K562 (cell line): ENCODE data around the gene PTPRM. TPM values are rescaled to one million over a fixed set of nuclear protein-coding genes. Genes with fewer than 3 reads are reported as not detected.

ENCODE experiments used
- ATAC-seq: fragments of 200-7000 bp; cut with Tn5 transposase; 3 replicates; pipeline ENCODE4 v1.9.1; 2020; ENCODE audit warnings: moderate library complexity
- BruUV-seq: library from RNA; stranded (reverse); fragments of 400-500 nt; replicated peaks from 2 replicates; lab custom pipeline; 2021; lab: Mats Ljungman, UMichigan
- CTCF ChIA-PET: fragments of 300-600 bp; formaldehyde crosslinking; extraction: SDS; loops from one replicate; lab custom pipeline; 2021; ENCODE audit warnings: low intra/inter-chr PET ratio; lab: Yijun Ruan, JAX
- POLR2A ChIA-PET: fragments of 300-600, 350-650 bp; sonication (Branson Sonifier 250); formaldehyde crosslinking; extraction: SDS; loops from one replicate; lab custom pipeline; 2021; ENCODE audit warnings: antibody characterized with exemption, inconsistent platforms; lab: Yijun Ruan, JAX
- DNase-seq, 4 experiments: peaks; one replicate each; pipeline versions ENCODE4 v3.0.0 to v3.0.0-alpha.2; 2011 to 2018; ENCODE audit warnings: low spot score in 3 of 4, mixed read lengths in 3 of 4; ENCODE audit errors: extremely low read depth in 1 of 4
- FAIRE-seq: peaks from 2 replicates; lab custom pipeline; 2011; peaks lifted over from hg19 to GRCh38; lab: Jason Lieb, UNC
- H2AFZ ChIP-seq: 2 replicates; pipeline ENCODE4 v1.6.0; 2011; ENCODE audit warnings: low read depth, low read length, control low read depth, inconsistent platforms
- H3K27ac ChIP-seq: fragments of 200-600 bp; 3 replicates; pipeline ENCODE4 v1.8.0; 2011; ENCODE audit warnings: low read depth, mild to moderate bottlenecking, control low read depth, inconsistent platforms, low read length, moderate library complexity, mixed read lengths; ENCODE audit errors: extremely low read depth
- H3K27me3 ChIP-seq, 2 experiments: fragments of 300-600 bp in 1 of 2; 2 replicates in 1 of 2; 3 replicates in 1 of 2; pipeline versions ENCODE4 v1.6.0 to v1.8.0; 2011; ENCODE audit warnings: inconsistent platforms in 2 of 2, low read length in 2 of 2, mild to moderate bottlenecking in 1 of 2, mixed read lengths in 1 of 2, moderate library complexity in 1 of 2; ENCODE audit not compliant: control insufficient read depth in 2 of 2, insufficient read depth in 2 of 2
- H3K36me3 ChIP-seq: fragments of 300-600 bp; 3 replicates; pipeline ENCODE4 v1.8.0; 2011; ENCODE audit warnings: mild to moderate bottlenecking, low read length, inconsistent platforms; ENCODE audit not compliant: control insufficient read depth, insufficient read depth
- H3K4me1 ChIP-seq, 2 experiments: fragments of 200-600 bp in 1 of 2; replicated peaks in 1 of 2; 2 replicates in 1 of 2; 3 replicates in 1 of 2; pipeline versions ENCODE4 v1.5.1 to v1.8.0; 2011; ENCODE audit warnings: inconsistent platforms in 2 of 2, low read length in 2 of 2, mild to moderate bottlenecking in 1 of 2, mixed read lengths in 1 of 2, moderate library complexity in 1 of 2; ENCODE audit not compliant: control insufficient read depth in 2 of 2, insufficient read depth in 2 of 2
- H3K4me2 ChIP-seq: 2 replicates; pipeline ENCODE4 v1.6.1; 2011; ENCODE audit warnings: low read length, control low read depth, inconsistent platforms, mixed read lengths; ENCODE audit not compliant: insufficient read depth
- H3K4me3 ChIP-seq: fragments of 200-600 bp; sonication (generic), shearing (Covaris generic); 2 replicates; pipeline ENCODE4 v1.5.1; 2016; ENCODE audit warnings: control low read depth, inconsistent platforms
- H3K79me2 ChIP-seq: fragments of 200-600 bp; 3 replicates; pipeline ENCODE4 v1.8.0; 2011; ENCODE audit warnings: low read length, inconsistent platforms; ENCODE audit not compliant: control insufficient read depth, insufficient read depth
- H3K9ac ChIP-seq, 2 experiments: 2 replicates each; pipeline versions ENCODE4 v1.6.0 to v1.6.1; 2011; ENCODE audit warnings: low read depth in 2 of 2, low read length in 2 of 2, control low read depth in 1 of 2, inconsistent platforms in 1 of 2, mild to moderate bottlenecking in 1 of 2, mixed read lengths in 1 of 2; ENCODE audit not compliant: insufficient read depth in 1 of 2
- H3K9me1 ChIP-seq: one replicate; pipeline ENCODE4 v1.6.0; 2011; ENCODE audit warnings: inconsistent platforms, mild to moderate bottlenecking, low read length, moderate library complexity; ENCODE audit not compliant: control insufficient read depth, insufficient read depth
- H3K9me3 ChIP-seq: replicated peaks from 2 replicates; pipeline ENCODE4 v1.5.1; 2011; ENCODE audit warnings: low read depth, low read length, inconsistent platforms; ENCODE audit not compliant: control insufficient read depth, insufficient read depth
- H4K20me1 ChIP-seq: replicated peaks from 2 replicates; pipeline ENCODE4 v1.6.1; 2011; ENCODE audit warnings: low read length, inconsistent platforms, mixed read lengths; ENCODE audit not compliant: control insufficient read depth, insufficient read depth
- E2F6 ChIP-seq, 2 experiments: IDR thresholded peaks; 2 replicates each; pipeline ENCODE4 v1.6.1; 2011; ENCODE audit warnings: borderline replicate concordance in 1 of 2, control low read depth in 1 of 2, low read depth in 1 of 2, low read length in 1 of 2, mild to moderate bottlenecking in 1 of 2, mixed read lengths in 1 of 2, moderate library complexity in 1 of 2; ENCODE audit not compliant: insufficient read depth in 1 of 2, insufficient read length in 1 of 2, poor library complexity in 1 of 2, severe bottlenecking in 1 of 2; ENCODE audit errors: extremely low read depth in 1 of 2
- EGR1 ChIP-seq: fragments of 450-650 bp; conservative IDR thresholded peaks from 2 replicates; pipeline ENCODE4 v1.6.1; 2017; ENCODE audit warnings: mild to moderate bottlenecking
- GABPA ChIP-seq: fragments of 200-800 bp; sonication (Bioruptor generic); conservative IDR thresholded peaks from 2 replicates; pipeline ENCODE4 v1.6.1; 2016; ENCODE audit warnings: low read depth, missing genetic modification characterization, missing compliant biosample characterization
- NFE2 ChIP-seq: IDR thresholded peaks from 2 replicates; pipeline ENCODE4 v1.6.1; 2014; ENCODE audit warnings: antibody characterized with exemption, low read depth
- ZNF324 ChIP-seq: fragments of 250-450 bp; sonication (Bioruptor Pico); IDR thresholded peaks from 2 replicates; pipeline ENCODE4 v1.4.0; 2020; ENCODE audit warnings: mild to moderate bottlenecking
- WGBS: fragments of 100-300 bp; shearing (Covaris generic); methylation state at CpG from one replicate; pipeline ENCODE4 v1.1.6; 2016; ENCODE audit warnings: low coverage, mixed read lengths; ENCODE audit not compliant: insufficient coverage; ENCODE audit errors: missing lambda C conversion rate; 5-methylcytosine and 5-hydroxymethylcytosine counted together
- in situ Hi-C: fragments of 300-500 bp; cut with MboI; formaldehyde crosslinking; loops from 4 replicates; pipeline ENCODE4 v1.15.0; 2018; ENCODE audit warnings: inconsistent platforms, mixed read lengths
- intact Hi-C: fragments of 100-400 bp; cut with micrococcal nuclease; formaldehyde crosslinking; loops from 2 replicates; pipeline ENCODE4 v1.14.2; 2022
- polyA plus RNA-seq, 8 experiments: library from polyadenylated mRNA; depleted of rRNA in 4 of 8; stranded (reverse) in 5 of 8; unstranded in 3 of 8; fragments of >200 nt; fragmentation: Nextera tagmentation in 2 of 8; fragmentation: Illumina TruSeq in 1 of 8; extraction: Ambion mirVana in 2 of 8; extraction: Trizol in 1 of 8; gene quantifications; 2 replicates each; pipeline versions ENCODE4 v1.2.1 to v1.2.3, GENCODE V29; 2011 to 2014; ENCODE audit warnings: inconsistent platforms in 1 of 8, missing spikeins in 1 of 8
- total RNA-seq, 7 experiments: library from RNA; depleted of rRNA in 6 of 7; stranded (reverse); fragments of >200 nt in 6 of 7; fragmentation: Illumina TruSeq in 2 of 7; extraction: Trizol in 2 of 7; gene quantifications; 2 replicates each; pipeline versions ENCODE4 v1.2.1 to v1.2.3, GENCODE V29; 2011 to 2021; ENCODE audit warnings: low replicate concordance in 1 of 7

The PTPRM gene
- total and polyA plus RNA-seq, 9 of the 15 experiments (the other 6 are each of a cell fraction or from before 2014, with no cell fraction given) = 0.03 to 0.16 (median 0.08) TPM; not detected in 3

- peak in 2 of 4 experiments; percentile 8 to 22 for DNase-seq
These were observed 554.9 kb downstream of the PTPRM start for GRCh38 chr18:8121942-8122480.

More at GRCh38 chr18:8121942-8122480, 554.9 kb downstream of the PTPRM start:
- Histone ChIP-seq H2AFZ (no peak overlapping the region), H3K4me2 (no peak overlapping the region), H3K4me1 (no peaks in the 10 kb centered on the region), H3K9me1 (no peaks in the 10 kb centered on the region), H3K4me3 (no peak overlapping the region), H3K27ac (no peak overlapping the region), H3K9me3 (no peaks in the 10 kb centered on the region), H4K20me1 (no peaks in the 10 kb centered on the region), H3K9ac (no peak overlapping the region)
- WGBS = 0% methylated on average over 9 of the region's 9 CpGs
- intact Hi-C loops = no loop called here
- ATAC-seq = no peak
- no TSS peak for BruUV-seq
- POLR2A ChIA-PET = interaction anchor here (0.9 kb wide), 1 partner anchor 18 kb away, joined by 4 read pairs; no protein-coding TSS in a partner anchor
- peak; percentile 46 for FAIRE-seq
- TF ChIP-seq NFE2 (0 out of 2 replicates have a peak, but pooled peaks have one; percentile 6), EGR1 (peak; percentile 76), E2F6 (IDR thresholded peaks at IDR 0.05; ENCODE audit: borderline replicate concordance in 1 of 2, extremely low read depth in 1 of 2, insufficient read depth in 1 of 2, insufficient read length in 1 of 2, low read depth in 1 of 2, low read length in 1 of 2, poor library complexity in 1 of 2, severe bottlenecking in 1 of 2) (peak in 1 of 2 experiments; percentile 13), ZNF324 (CRISPR knock-in tag) (no peak), GABPA (tag) (no peak)
- TF ChIP-seq, all 486 proteins: peak for 3
- no peaks in the 10 kb centered on the region for H3K27me3 ChIP-seq
- H3K36me3 ChIP-seq = no peaks in the 10 kb centered on the region
- in situ Hi-C loops = no loop called here
- H3K79me2 ChIP-seq = no peaks in the 10 kb centered on the region
- CTCF ChIA-PET = no interaction called here
